ENCODE results near the gene POLG.

DNA sequence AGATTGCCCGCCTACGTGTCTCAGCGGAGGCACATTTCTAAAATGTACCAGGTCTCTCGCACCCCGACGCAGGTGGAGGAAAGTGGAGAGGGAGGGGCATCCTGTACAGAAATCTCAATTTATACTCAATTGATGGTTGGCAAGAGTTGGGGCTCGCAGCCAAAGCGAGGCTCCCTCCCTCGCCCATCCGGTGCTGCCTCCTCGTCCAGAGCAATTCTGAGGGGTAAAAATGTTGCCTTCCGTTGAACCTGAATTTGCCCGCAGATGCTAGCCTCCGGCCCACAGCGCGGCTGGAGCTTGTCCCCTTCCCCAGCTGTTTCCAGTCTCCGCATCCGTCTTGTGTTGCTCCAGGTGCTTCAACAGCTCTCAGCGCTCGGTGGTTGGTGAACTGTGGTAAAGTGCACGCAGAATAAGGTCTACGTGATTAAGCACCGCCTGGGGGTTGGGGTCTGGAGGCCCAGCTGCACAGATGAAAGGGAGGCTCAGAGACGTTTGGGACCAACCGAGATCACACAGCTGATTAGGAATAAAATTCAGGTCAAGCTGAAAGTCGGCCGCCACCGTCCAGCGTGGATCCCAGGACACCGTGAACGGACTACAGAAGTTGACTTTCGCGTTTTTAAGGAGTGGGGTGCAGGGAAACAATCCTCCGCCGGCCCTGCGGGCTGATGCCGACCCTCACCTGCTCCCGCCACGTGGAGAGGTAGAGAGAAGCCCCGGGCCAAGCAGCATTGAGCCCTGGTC lies 846 bp upstream of the POLG start:
- TF ChIP-seq, protein P1, sequence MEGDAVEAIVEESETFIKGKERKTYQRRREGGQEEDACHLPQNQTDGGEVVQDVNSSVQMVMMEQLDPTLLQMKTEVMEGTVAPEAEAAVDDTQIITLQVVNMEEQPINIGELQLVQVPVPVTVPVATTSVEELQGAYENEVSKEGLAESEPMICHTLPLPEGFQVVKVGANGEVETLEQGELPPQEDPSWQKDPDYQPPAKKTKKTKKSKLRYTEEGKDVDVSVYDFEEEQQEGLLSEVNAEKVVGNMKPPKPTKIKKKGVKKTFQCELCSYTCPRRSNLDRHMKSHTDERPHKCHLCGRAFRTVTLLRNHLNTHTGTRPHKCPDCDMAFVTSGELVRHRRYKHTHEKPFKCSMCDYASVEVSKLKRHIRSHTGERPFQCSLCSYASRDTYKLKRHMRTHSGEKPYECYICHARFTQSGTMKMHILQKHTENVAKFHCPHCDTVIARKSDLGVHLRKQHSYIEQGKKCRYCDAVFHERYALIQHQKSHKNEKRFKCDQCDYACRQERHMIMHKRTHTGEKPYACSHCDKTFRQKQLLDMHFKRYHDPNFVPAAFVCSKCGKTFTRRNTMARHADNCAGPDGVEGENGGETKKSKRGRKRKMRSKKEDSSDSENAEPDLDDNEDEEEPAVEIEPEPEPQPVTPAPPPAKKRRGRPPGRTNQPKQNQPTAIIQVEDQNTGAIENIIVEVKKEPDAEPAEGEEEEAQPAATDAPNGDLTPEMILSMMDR (IDR thresholded peaks at IDR 0.05): no peak
- TF ChIP-seq EZH2 (IDR thresholded peaks at IDR 0.05; ENCODE audit: borderline replicate concordance, insufficient read depth, low read depth, low read length, poor library complexity, severe bottlenecking): no peak

All from B cell (primary cell).